Body of pancreas (tissue), 4 donors: ENCODE data around the gene POGZ.

ENCODE experiments used
- CTCF ChIP-seq, 7 experiments: fragments of 450-650 bp in 4 of 7; fragments of 200-600 bp in 3 of 7; sonication (generic) in 3 of 7; IDR thresholded peaks; one replicate each; pipeline ENCODE4 v1.5.1; 2016 to 2019; ENCODE audit warnings: antibody characterized with exemption in 7 of 7
- POLR2A ChIP-seq, 3 donors: fragments of 450-650 bp; IDR thresholded peaks; one replicate each; pipeline ENCODE4 v1.6.1; 2016; ENCODE audit warnings: antibody characterized with exemption in 3 of 3, mild to moderate bottlenecking in 2 of 3

GRCh38 chr1:151370211-151370911 lies 88.9 kb downstream of the POGZ start:
- TF ChIP-seq CTCF (IDR thresholded peaks at IDR 0.05) = no peak
- TF ChIP-seq POLR2A (IDR thresholded peaks at IDR 0.05) = no peak
